ENCODE data around the gene MED13L. TPM values are rescaled to one million over a fixed set of nuclear protein-coding genes. Genes with fewer than 3 reads are reported as not detected.
A peak's percentile ranks its signal among the peaks of the same experiment; 100 is the strongest.

The MED13L gene
- polyA plus RNA-seq, 1 of the 3 experiments (the other 2 are of a cell fraction): 17.1 TPM

GRCh38 chr12:116265351-116266147, 11.9 kb downstream of the MED13L start:
- WGBS (ENCODE audit: low lambda C conversion rate): 89% methylated on average over 7 of the region's 7 CpGs
- CTCF ChIA-PET: interaction anchor here (1.0 to 1.9 kb wide), 2 partner anchors 124 to 438 kb away, joined by 3 to 7 read pairs; no protein-coding TSS in a partner anchor
- peaks cover 11 to 52% of the 10 kb centered on the region in 2 experiments for H3K4me1 ChIP-seq (ENCODE audit: control insufficient read depth in 1 of 2, insufficient read depth in 2 of 2, low read depth in 1 of 2, low read length in 1 of 2)

More at GRCh38 chr12:116265351-116266147, 11.9 kb downstream of the MED13L start:
- Histone ChIP-seq H3K9ac (no peak overlapping the region), H3K27me3 (ENCODE audit: insufficient read depth) (no peaks in the 10 kb centered on the region), H3K9me3 (no peaks in the 10 kb centered on the region), H3K4me3 (ENCODE audit: low read depth in 2 of 2, low read length in 1 of 2) (no peak overlapping the region), H2AFZ (ENCODE audit: low read depth) (no peak overlapping the region), H4K20me1 (ENCODE audit: insufficient read depth) (peaks cover 100% of the 10 kb centered on the region), H3K79me2 (ENCODE audit: insufficient read depth) (peaks cover 100% of the 10 kb centered on the region), H3K36me3 (replicated peaks in 1 of 2; ENCODE audit: control insufficient read depth in 1 of 2, insufficient read depth in 2 of 2, low read length in 1 of 2) (no peaks in the 10 kb centered on the region), H3F3A (replicated peaks; ENCODE audit: insufficient read depth) (no peaks in the 10 kb centered on the region), H3K4me2 (peak overlapping the region; percentile 25; the same call in 1 of the 2 replicates), H3K27ac (ENCODE audit: low read depth in 2 of 2, low read length in 1 of 2) (no peak overlapping the region; a peak in 1 of 4 replicates), H3K9me2 (no peaks in the 10 kb centered on the region)
- DNase-seq: no peak
- no peak for TF ChIP-seq RCOR1 (IDR thresholded peaks at IDR 0.05; ENCODE audit: low read length)
- no peak for TF ChIP-seq FOXJ3 (CRISPR knock-in tag; IDR thresholded peaks at IDR 0.05)
- TF ChIP-seq RXRA (IDR thresholded peaks at IDR 0.05; ENCODE audit: borderline replicate concordance, low read depth): no peak
- TF ChIP-seq FOXM1 (IDR thresholded peaks at IDR 0.05; ENCODE audit: low read depth): no peak
- no peak for TF ChIP-seq FOSL2 (IDR thresholded peaks at IDR 0.05; ENCODE audit: borderline replicate concordance, low read depth)
- TF ChIP-seq, protein P1, sequence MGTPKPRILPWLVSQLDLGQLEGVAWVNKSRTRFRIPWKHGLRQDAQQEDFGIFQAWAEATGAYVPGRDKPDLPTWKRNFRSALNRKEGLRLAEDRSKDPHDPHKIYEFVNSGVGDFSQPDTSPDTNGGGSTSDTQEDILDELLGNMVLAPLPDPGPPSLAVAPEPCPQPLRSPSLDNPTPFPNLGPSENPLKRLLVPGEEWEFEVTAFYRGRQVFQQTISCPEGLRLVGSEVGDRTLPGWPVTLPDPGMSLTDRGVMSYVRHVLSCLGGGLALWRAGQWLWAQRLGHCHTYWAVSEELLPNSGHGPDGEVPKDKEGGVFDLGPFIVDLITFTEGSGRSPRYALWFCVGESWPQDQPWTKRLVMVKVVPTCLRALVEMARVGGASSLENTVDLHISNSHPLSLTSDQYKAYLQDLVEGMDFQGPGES (IDR thresholded peaks at IDR 0.05; ENCODE audit: low read depth, low read length): no peak
- no peak for TF ChIP-seq EZH2phosphoT487 (IDR thresholded peaks at IDR 0.05; ENCODE audit: borderline replicate concordance, low read depth)
- TF ChIP-seq, protein P2, sequence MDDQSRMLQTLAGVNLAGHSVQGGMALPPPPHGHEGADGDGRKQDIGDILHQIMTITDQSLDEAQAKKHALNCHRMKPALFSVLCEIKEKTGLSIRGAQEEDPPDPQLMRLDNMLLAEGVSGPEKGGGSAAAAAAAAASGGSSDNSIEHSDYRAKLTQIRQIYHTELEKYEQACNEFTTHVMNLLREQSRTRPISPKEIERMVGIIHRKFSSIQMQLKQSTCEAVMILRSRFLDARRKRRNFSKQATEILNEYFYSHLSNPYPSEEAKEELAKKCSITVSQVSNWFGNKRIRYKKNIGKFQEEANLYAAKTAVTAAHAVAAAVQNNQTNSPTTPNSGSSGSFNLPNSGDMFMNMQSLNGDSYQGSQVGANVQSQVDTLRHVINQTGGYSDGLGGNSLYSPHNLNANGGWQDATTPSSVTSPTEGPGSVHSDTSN (IDR thresholded peaks at IDR 0.05): no peak
- TF ChIP-seq TCF12 (IDR thresholded peaks at IDR 0.05): no peak
- TF ChIP-seq, protein P3, sequence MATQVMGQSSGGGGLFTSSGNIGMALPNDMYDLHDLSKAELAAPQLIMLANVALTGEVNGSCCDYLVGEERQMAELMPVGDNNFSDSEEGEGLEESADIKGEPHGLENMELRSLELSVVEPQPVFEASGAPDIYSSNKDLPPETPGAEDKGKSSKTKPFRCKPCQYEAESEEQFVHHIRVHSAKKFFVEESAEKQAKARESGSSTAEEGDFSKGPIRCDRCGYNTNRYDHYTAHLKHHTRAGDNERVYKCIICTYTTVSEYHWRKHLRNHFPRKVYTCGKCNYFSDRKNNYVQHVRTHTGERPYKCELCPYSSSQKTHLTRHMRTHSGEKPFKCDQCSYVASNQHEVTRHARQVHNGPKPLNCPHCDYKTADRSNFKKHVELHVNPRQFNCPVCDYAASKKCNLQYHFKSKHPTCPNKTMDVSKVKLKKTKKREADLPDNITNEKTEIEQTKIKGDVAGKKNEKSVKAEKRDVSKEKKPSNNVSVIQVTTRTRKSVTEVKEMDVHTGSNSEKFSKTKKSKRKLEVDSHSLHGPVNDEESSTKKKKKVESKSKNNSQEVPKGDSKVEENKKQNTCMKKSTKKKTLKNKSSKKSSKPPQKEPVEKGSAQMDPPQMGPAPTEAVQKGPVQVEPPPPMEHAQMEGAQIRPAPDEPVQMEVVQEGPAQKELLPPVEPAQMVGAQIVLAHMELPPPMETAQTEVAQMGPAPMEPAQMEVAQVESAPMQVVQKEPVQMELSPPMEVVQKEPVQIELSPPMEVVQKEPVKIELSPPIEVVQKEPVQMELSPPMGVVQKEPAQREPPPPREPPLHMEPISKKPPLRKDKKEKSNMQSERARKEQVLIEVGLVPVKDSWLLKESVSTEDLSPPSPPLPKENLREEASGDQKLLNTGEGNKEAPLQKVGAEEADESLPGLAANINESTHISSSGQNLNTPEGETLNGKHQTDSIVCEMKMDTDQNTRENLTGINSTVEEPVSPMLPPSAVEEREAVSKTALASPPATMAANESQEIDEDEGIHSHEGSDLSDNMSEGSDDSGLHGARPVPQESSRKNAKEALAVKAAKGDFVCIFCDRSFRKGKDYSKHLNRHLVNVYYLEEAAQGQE (IDR thresholded peaks at IDR 0.05; ENCODE audit: low read depth, low read length): no peak
- TF ChIP-seq POLR2AphosphoS5 (IDR thresholded peaks at IDR 0.05; ENCODE audit: low read depth, low read length): no peak
- no peak for TF ChIP-seq CTCF (IDR thresholded peaks at IDR 0.05)
- TF ChIP-seq NFIC (IDR thresholded peaks at IDR 0.05; ENCODE audit: borderline replicate concordance): no peak
- TF ChIP-seq YY1 (IDR thresholded peaks at IDR 0.05; ENCODE audit: low read depth): no peak
- no peak for TF ChIP-seq CHD2 (IDR thresholded peaks at IDR 0.05; ENCODE audit: low read length, partially characterized antibody)
- no peak for TF ChIP-seq EP300 (IDR thresholded peaks at IDR 0.05; ENCODE audit: borderline replicate concordance in 1 of 2, low read depth in 1 of 2, low read length in 1 of 2)
- no peak for TF ChIP-seq MXI1 (IDR thresholded peaks at IDR 0.05; ENCODE audit: low read depth, low read length)
- no peak for TF ChIP-seq NRF1 (IDR thresholded peaks at IDR 0.05; ENCODE audit: low read depth, low read length)
- TF ChIP-seq RFX5 (IDR thresholded peaks at IDR 0.05; ENCODE audit: low read length): no peak
- TF ChIP-seq ELF1 (IDR thresholded peaks at IDR 0.05): no peak
- POLR2A ChIA-PET: no interaction called here

Data from SK-N-SH (cell line).